ENCODE data around the gene PTPN18.
"Not testable (repeated sequence)": the region's sequence is repeated elsewhere in the genome, so short reads cannot be mapped to it uniquely, and the experiment has no call there.

Gene PTPN18

DNA sequence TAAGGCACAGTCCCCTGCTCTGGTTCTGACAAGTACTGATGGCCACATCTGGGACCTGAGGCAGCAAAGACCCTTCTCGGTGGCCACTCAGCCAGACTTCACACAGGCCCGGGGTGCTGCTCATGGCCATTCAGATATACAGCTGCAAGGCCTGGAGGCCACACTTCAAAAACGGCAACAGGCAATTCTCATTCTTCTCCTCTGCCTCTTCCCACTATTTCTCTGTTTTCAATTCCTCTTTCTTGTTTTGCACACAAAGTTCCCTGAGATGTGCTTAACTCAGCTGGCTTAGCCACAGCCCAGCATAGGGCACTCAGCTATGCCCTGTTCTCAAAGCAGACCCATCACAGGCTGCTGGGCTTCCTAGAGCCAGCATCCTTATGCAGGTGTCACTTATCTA lies 29.9 kb downstream of the PTPN18 start:
- DNase-seq, result no peak

DNA sequence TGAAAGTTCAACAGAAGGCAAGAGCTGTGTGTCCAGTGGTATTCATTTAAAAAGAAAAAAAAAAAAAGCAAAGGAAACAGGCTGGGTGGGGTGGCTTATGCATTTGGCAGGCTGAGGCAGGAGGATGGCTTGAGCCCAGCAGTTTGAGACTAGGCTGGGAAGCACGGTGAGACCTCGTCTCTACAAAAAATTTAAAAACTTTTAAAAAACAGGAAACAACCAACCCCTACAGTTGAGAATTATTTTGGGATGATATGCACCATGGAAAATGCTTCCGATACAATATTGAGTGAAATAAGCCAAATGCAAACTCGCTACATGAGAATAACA lies 31.2 kb downstream of the PTPN18 start:
- no peak for DNase-seq

DNA sequence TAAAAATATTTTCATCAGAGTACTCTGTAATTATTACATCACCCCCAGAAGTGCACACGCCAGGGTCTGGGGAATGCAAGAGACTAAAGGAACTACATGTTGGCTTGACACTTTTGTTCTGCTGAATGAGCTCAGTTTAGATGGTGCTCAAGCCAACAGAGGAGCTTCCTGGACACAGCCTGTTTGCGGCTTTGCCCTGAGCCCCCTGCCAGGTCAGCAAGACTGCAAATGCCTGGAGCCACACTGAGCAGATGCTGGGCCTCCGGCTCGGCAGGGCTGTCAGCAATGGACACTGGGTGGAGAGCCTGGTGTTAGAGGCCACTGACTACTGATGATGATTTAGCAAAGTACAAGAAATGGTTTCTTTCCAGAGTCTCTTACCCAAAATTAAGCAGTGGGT lies 31.9 kb downstream of the PTPN18 start:
- DNase-seq, result no peak

DNA sequence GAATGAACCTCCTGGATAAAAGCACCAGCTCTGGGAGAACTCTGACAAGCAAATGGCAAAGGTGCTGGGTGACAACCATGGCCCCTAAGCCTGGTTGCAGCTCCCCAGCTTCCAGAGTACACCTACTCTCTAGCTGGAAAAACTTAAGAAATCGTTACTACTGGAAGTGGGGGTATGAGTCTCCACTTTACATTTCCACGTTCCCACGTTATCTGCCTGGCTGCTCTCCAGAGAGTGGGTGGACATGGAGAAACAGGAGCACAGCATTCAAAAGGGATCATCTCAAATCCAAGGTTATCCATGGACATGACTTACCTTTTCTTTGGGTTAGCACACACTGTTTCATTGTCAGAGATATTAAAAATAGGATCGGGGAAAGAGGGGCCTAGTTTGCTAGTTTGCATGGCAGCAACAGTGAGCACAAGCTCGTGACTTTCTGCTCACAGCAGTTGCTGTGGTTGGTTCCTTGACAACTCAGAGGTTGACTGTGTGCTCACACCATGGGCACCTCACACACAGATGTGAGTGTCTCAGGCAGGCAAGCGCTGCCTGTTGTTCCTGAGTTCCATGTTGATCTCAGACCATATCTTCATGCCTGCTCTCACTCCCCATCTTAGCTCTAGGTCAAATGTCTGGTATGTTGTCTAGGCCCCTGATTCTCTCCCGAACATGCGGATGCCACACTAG lies 32.5 kb downstream of the PTPN18 start:
- DNase-seq, result no peak

DNA sequence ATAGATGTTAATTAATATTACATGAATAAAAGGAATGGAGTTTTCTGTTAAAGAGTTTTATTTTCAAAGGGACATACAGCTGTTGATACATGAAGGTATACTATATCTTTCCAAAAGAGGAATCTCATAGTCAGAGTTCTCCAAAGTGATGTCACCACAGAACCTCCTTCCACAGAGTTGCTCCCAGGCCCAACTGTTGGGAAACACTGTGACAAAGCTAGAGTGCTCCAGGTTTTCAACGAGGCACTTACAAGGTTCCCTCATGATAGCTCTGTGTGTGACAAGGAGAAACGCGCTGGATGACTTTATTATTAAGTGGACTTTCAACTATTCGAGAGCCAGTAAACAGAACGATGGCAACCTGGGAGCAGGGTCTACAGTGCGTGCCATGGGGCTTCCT lies 33.5 kb downstream of the PTPN18 start:
- DNase-seq, result no peak

DNA sequence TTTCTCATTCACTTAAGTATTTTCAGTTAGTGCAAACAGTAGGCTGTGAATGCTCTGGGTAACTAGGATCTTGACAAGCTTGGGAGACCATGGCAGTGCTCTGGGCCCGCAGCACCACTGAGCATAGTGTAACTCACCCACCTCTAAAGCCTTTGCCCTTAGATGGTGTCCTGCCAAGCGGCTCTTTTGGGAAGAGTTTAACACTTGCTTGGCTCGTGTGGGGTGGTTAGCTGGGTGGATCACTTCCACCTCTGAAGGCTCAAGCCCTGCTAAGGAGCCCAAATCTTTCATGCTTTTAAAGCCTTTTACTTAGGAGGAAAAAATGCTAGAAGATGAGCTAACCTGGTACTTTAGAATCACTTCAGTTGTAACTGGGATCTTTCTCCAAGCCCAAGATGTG lies 33.9 kb downstream of the PTPN18 start:
- no peak for DNase-seq

DNA sequence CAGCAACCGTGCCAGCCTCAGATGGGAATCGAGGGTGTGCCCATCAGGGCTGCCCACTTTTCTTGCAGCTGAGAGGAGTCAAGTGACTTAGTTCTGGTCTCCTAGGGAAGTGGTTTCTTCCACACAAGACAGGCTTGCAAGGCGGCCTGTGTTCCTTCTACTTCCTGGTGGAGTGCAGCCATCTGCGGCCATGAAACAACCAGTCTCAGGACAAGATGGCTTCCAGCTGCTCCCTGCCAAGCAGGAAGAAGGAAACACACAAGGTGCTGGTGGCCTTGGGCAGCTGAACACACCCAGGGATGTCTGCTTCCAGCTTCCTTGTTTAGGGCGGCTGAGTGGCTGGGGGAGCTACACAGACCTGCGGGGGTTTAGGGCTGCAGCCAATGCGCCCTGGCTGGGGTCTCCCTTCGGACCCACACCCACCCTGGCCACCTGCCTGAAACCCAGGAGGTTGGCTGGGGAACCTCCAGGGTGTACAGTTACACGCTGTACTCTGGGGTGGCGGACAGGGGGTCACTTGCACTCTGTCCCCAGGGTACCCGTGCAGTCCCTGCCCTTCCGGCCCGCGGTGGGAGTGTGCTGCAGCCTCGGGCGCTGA lies 34.7 kb downstream of the PTPN18 start:
- DNase-seq, result no peak

DNA sequence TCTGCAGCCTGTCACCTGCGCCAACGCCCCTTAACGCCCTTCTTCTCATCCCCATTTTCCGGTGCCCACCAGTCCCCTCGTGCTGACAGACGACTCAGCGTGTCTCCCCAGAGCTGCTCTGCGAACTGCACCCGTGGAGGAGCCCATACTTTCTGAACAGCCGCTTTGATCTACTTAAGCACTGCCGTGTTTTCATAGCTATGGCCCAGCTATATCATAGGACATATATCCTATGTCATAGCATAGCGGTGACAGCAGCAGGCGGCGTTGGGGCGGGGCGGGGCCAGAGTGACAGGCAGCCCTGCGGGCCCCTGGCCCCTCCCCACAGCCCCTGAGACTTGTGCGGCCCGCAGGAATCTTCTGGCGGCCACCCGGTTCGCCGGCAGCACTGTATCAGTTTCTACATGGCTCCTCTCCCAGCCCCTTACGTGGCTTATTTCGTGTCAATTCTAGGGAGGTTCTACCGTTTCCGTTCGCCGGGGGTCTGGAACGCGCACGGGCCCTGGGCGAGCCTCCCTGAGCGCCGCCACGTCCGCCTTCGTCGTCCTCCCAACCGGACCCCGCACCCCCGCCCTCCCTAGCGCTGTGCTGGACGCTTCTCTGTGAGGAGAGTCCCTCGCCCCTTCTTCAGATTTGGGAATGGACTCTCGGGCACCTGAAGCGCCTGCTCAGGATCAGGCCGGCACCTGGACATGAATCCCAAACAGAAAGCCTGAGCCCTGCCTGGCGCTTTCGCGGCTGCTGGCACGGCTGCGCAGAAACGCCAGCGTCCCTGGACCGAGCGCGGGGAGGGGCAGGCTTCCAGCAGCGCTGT lies 35.4 kb downstream of the PTPN18 start:
- DNase-seq, result peak; percentile 31 to 50 (median 44)

DNA sequence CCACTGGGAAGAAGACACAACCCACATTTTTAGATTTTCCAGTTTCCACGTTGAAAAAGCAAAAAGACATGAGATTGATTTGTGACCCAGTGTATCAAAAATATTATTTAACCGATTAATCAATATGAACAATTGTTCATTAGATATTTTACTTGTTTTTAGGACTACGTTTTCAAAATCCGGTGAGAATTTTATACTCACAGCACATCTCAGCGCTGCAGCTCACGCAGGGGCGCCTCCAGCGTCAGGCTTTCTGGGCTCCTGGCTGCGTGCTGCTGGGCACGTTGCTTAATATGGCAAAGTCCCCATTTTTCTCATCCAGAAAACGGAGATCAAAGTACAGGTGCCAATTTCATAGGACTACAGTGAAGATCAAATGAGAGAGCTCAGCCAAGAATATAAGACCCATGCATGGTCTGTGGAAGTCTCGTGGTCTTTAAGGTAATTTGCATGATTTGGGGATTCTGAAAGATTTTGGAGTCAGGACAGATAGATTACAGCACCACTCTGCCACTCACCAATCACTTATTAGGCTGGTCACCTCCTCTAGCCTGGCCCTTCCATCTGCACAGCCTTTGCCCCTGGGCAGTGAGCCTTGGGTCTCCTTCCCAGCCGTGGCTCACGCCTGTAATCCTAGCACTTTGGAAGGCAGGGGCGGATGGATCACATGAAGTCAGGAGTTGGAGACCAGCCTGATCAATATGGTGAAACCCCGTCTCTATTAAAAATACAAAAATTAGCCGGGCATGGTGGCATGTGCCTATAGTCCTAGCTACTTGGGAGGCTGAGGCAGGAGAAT lies 36.2 kb downstream of the PTPN18 start:
- no peak for DNase-seq

DNA sequence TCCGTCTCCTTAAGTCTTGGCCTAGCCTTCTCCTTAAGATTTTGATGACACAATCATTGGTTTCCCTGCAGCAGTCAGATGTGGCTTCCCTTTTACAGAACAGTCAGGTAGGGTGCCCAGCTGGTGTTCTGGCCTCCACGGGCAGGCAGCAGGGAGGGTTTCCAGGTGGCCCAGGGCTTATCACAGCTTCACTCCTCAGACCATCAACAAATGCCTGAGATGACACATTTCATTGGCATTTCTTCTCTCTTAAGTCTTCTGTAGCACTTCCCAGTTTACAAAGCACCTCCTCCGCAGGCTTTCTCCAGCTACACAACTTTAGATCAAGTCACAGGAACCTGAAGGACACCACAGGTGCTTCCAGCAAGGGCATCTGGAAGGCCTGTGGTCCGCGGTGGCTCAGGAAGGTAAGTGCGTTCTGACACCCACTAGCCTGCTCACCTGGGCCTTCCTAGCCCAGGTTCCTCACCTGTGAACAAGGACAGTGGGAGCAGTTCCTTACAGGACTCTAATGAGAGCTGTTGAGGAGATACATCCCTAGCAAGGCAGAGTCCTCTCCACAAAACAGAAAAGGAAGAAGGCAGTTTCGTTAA lies 37.6 kb downstream of the PTPN18 start:
- DNase-seq, result no peak

DNA sequence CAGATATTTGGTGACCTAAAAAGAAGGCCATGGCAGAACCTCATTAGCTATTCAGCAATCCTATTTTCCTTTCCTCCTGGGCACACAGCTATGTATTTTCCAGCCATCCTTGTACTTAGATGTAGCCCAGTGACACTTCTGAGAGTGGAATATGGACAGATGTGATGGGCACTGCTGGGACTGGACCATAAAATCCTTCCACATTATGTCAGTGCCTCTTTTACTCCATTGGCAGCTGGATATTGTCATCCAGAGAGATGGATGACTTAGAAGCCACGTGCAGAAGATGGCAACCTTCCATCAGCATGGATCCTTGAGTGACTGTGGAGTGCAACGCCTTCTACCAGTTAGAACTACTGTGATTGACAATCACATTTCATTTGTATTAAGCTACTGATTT lies 50.4 kb downstream of the PTPN18 start:
- not testable (repeated sequence) for DNase-seq

DNA sequence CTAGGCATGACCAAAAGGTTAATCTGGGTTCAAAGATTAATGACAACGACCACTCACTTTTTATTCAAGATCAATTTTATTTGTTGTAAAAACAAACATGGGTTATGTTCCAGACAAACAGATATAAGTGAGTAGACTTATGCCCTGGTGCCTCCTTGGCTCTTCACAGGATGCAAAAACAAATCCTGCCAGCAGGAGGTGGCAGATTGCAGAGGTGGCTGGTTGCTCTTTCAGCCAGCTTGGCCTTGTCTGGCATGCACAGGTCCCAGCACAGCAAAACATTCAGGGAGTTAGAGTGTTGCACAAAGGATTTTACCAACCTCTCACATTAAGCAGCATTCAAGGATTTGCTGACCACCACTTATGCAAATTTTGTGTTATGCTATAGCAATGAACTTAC lies 60.8 kb downstream of the PTPN18 start:
- DNase-seq, result not testable (repeated sequence)

DNA sequence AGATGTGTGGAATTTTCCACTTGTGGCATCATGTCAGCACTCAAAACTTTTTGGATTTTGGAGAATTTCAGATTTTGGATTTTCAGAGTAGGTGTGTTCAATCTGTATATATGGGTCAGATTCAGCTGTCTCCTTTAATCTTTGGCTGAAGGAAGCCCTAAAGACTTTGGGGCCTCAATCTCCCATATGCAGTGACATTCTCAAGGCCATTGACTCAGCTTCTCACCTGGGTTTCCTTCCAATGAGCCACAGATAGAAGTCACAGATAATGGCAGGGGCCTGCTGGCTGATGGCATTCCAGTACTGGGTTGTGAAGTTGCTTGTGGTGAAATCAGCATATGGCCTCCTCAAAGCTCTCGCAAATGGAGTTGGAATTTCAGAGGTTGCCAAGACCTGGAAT lies 63.0 kb downstream of the PTPN18 start:
- DNase-seq, result not testable (repeated sequence)

Data from stimulated activated naive CD4-positive, alpha-beta T cell (primary cell).